GM19328 (cell line): Measurements from ENCODE around the gene ACY1.

Experiments used
- ATAC-seq: cut with Tn5 transposase; IDR thresholded peaks from one replicate; pipeline ENCODE4 v1.9.1; 2021; ENCODE audit warnings: mild to moderate bottlenecking, moderate library complexity; ENCODE audit not compliant: unreplicated experiment

The ACY1 gene

DNA sequence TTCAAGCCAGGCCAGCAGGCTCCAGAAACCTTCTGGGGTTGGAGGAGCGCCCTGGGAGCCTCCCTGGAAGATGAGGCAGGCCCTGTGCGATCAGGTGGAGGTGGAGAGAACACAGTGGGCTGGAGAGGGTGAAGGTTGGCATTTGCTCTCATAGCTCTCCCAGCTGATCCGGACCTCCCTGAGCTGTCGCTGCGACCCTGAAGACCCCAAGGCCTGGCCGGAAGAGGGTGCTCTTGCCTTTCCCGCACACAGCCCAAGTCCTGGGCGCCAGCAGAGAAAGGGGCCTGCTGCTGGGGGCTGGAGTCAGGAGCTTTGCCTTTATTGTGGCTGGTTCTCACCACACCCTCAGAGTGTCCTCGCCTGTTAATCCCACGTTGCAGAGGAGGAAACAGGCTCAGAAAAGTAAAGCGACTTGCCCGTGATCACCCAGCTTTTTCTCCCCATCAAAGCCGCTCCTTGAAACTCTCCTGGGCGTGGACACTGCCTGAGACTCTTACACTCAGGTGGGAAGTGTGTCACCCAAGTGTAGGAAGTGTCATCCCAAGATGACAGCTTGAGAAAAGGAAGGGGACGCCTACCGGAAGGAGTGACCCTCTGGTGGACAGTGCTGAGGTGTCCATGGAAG, 20.9 kb downstream of the ACY1 start:
- ATAC-seq: no peak

DNA sequence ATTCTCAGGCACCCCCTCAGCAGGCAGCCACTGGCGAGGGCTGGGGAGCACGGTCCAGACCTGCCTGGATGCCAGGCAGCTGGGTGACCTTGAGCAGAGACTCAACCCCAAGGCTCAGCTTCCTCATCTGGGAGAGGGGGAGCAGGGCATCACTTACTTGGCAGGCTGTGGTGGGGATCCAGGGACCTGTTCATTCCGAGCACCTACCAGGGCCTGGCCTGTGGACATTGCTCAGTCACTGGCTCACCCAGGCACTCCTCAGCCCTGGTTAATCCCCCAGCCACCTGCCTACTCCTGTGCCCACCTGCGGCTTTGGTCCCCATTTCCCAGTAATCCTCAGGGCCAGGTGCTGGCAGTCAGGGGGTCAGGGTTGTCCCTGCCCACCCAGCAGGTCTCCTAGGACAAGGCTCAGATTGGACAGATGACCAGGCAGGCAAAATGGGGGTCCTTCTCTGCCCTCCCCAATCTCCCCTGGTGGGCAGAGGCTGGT, 21.6 kb downstream of the ACY1 start:
- no peak for ATAC-seq

DNA sequence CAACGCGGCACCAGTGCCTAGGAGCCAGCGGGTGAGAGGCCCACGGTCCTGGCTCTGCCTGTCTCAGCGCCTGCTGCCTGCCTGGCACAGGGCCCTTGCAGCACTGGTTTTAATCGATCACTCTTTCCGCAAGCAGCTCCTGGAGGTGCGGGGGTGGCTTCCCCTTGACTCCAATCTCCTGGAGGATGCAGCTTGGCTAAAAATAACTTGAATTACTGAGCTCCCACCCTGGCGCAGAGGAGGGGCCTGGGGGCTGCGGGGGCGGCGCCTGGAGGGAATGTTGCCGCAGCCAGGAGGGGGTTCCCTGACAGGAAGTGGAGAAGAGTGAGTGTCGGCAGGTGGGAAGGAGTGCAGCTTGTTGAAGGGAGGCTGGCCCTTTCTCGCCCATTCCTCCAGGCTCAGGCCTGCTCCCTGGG, 22.2 kb downstream of the ACY1 start:
- ATAC-seq: no peak

- ATAC-seq: no peak
Observed at GRCh38 chr3:52006017-52006819, 22.9 kb downstream of the ACY1 start.

- no peak for ATAC-seq
Observed at GRCh38 chr3:52006820-52007133, 23.4 kb downstream of the ACY1 start.

- no peak for ATAC-seq
Observed at GRCh38 chr3:52007291-52007690, 24.0 kb downstream of the ACY1 start.

DNA sequence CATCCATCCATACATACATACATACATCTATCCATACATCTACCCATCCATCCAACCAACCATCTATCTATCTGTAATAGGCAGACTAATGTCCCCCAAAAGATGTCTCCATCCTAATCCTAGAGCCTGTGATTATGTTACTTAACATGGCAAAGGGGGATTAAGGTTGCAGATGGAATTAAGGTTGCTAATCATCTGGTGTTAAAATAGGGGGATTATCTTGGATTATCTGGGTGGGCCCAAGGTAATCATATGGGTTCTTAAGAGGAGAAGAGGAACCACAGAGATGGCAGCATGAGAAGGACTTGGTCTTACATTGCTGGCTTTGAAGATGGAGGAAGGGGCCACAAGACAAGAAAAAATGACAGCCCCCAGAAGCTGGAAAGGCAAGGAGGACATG, 27.1 kb downstream of the ACY1 start:
- no peak for ATAC-seq

GRCh38 chr3:52012699-52013098, 29.4 kb downstream of the ACY1 start:
- no peak for ATAC-seq

DNA sequence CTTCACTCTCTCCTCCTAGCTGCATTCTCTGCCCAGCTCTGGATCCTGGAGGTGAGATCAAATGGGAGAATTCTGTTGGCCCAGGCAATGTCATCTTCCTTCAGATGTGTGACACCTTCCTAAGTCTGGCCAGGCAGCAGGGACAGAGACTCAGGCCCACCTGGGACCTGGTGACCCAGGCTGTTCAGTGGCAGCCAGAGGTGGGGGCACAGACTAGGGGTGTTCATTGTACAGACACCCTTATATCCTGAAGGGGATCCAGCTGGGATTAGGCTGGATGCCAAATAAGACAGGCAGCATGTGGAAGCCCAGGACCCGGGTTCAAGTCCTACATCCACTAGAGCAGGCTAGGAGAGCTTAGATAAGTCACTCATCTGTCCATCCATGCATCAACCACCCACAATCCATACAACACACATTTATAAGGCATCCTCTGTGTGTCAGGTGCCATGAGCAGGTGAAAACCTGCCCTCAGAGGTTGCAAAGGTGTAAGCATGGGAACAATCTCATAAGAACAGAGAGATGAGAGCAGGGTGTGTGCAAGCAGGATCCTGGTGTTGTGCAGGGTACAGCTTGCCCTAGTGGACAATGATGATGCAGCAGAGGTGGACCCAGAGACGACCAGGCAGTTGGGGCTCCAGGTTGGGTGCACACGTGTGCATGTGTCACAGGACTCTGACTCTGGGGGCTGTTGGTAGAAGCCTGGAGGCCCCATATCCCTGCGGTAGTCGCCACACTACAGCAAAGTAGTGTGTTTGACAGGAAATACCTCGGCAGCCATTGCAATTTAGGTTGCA, 30.7 kb downstream of the ACY1 start:
- ATAC-seq: no peak

DNA sequence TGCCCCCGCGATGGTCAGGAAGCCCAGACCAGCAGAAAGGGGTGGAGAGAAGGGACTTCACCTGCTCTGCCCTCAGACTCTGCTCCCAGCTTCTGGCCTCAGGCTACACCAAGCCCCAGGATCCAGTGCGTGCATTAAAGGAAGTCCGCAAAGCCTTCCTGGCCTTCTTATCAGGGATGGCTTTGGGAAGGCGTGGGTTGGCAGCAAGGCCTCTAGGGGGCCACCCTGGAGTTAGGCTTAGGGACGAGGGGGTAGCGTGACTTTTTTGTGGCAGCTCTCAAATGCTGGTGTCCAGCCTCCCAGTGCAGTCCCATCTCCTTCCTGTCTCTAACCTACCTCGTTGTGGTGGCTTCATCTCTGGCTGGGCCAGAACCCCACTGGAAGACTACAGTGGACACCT, 31.3 kb downstream of the ACY1 start:
- no peak for ATAC-seq

- ATAC-seq: no peak
Observed at GRCh38 chr3:52015438-52016228, 32.3 kb downstream of the ACY1 start.

GRCh38 chr3:52017586-52017985, 34.3 kb downstream of the ACY1 start:
- ATAC-seq: no peak

DNA sequence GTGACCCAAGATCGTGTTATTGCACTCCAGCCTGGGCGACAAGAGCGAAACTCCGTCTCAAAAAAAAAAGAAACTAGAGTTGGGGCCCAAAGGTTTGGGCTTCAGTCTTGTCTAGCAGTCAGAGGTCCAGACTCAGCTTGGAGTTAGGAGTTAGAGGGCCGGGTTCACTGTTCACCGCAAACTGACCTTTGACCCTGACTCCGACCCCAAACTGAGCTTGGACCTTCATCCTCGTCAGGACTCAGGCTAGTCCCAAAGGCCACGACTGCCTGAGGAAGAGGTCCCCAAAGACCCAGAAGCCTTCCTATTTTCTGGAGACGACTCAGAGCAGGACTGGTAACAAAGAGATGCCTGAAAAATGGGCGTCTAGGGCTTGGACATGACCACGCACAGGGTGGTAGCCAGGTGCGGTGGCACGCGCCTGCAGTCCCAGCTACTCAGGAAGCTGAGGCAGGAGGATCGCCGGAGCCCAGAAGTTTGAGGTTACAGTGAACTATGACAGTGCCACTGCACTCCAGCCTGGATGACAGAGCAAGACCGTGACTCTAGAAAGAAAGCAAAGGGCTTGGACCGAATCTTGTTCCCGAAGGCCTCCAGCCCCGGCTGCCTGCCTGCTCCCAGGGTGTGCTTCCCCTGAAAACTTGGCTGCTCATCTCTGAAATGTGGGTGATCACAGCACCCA, 35.1 kb downstream of the ACY1 start:
- no peak for ATAC-seq

GRCh38 chr3:52019352-52020080, 36.2 kb downstream of the ACY1 start:
- no peak for ATAC-seq

- no peak for ATAC-seq
Observed at GRCh38 chr3:52020796-52021195, 37.5 kb downstream of the ACY1 start.

GRCh38 chr3:52021489-52022268, 38.3 kb downstream of the ACY1 start:
- ATAC-seq: no peak

DNA sequence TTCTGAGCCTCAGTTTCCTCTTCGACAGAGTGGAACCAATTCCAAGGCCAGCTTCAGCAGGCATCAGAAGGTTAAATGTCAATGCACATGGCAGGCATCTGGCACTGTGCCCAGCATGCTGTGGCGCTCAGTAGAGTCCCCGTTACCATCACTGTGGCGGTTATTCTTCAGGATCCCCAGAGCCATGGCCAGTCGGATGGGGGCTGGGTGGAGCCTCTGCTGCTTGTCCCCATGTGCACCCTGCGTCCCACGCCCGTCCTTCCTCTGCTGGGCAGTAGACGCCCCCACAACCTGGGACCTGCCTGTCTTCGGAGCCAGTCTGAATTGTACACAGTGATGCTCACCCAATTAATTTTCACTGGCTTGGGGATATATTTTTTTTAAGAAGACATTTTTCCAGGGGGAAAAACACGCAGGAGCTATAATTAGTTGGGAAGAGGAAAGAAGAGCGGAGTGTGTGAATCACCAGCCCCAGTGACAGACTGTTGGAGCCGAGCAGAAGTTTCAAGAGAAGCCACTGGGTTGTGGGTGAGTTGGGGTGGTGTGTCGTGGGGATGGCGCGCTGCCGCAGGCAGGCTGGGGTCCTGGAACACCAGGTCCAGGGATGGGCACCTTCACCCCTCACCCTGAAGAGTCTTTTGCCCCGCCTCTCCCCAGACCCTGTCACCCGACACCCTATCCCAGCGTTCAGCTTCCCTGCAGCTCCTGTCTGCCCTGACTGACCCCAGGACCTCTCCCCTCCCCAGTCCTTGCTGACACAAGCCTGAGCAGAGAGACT, 39.2 kb downstream of the ACY1 start:
- no peak for ATAC-seq

- ATAC-seq: no peak
Observed at GRCh38 chr3:52023101-52023770, 39.9 kb downstream of the ACY1 start.
